ENCODE results near the gene SYCE1.
"Not testable (repeated sequence)": the region's sequence is repeated elsewhere in the genome, so short reads cannot be mapped to it uniquely, and the experiment has no call there.

- TF ChIP-seq CTCF (IDR thresholded peaks at IDR 0.05; ENCODE audit: insufficient read depth, low read length, poor library complexity, severe bottlenecking); EZH2phosphoT487 (conservative IDR thresholded peaks at IDR 0.05; ENCODE audit: low read length): not testable (repeated sequence)
Measured at GRCh38 chr10:133573460-133573859, 8.1 kb upstream of the SYCE1 start.

Data from SU-DHL-6 (cell line).